Adrenal gland (tissue), 5 donors: ENCODE measurements around the gene HOXD9.

ENCODE experiments used
- POLR2A ChIP-seq, 2 donors: fragments of 450-650 bp; IDR thresholded peaks; one replicate each; pipeline ENCODE4 v1.6.1; 2017; ENCODE audit warnings: antibody characterized with exemption in 2 of 2, mild to moderate bottlenecking in 2 of 2, moderate library complexity in 1 of 2
- TF ChIP-seq, protein P1 (sequence below), 6 experiments: fragments of 450-650 bp in 4 of 6; fragments of 200-600 bp in 2 of 6; sonication (generic) in 1 of 6; IDR thresholded peaks; 1 replicate in 5 of 6; 2 replicates in 1 of 6; pipeline versions ENCODE4 v1.5.1 to v1.8.0; 2016 to 2021; ENCODE audit warnings: antibody characterized with exemption in 6 of 6, mild to moderate bottlenecking in 2 of 6, moderate library complexity in 1 of 6
- donor health status: DM: no; HTN: no; CAD: no.

DNA sequence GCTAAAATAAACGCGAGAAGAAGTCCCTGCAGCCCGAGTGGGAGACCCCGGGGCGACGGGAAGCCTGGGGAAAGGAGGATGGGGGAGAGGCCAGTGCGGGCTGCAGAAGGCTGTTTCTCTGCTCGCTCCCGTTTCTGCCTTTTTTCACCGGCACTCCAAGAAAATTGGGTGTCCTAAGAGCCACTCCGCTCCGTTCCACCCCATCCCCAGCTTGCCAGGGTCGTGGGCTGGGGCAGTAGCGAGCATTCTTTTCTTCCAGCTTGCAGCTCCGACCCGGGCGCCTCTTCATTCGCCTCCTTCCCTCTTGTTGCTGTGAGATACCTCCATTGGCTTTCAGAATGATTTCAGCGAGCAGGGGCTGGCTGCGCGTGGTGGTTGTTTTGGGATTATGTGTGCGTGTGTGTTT is 35.7 kb downstream of the HOXD9 start:
- TF ChIP-seq, protein P1, sequence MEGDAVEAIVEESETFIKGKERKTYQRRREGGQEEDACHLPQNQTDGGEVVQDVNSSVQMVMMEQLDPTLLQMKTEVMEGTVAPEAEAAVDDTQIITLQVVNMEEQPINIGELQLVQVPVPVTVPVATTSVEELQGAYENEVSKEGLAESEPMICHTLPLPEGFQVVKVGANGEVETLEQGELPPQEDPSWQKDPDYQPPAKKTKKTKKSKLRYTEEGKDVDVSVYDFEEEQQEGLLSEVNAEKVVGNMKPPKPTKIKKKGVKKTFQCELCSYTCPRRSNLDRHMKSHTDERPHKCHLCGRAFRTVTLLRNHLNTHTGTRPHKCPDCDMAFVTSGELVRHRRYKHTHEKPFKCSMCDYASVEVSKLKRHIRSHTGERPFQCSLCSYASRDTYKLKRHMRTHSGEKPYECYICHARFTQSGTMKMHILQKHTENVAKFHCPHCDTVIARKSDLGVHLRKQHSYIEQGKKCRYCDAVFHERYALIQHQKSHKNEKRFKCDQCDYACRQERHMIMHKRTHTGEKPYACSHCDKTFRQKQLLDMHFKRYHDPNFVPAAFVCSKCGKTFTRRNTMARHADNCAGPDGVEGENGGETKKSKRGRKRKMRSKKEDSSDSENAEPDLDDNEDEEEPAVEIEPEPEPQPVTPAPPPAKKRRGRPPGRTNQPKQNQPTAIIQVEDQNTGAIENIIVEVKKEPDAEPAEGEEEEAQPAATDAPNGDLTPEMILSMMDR (IDR thresholded peaks at IDR 0.05): no peak
- no peak for TF ChIP-seq POLR2A (IDR thresholded peaks at IDR 0.05)
